Measurements from ENCODE around the gene KIAA1755.

KIAA1755 gene

DNA sequence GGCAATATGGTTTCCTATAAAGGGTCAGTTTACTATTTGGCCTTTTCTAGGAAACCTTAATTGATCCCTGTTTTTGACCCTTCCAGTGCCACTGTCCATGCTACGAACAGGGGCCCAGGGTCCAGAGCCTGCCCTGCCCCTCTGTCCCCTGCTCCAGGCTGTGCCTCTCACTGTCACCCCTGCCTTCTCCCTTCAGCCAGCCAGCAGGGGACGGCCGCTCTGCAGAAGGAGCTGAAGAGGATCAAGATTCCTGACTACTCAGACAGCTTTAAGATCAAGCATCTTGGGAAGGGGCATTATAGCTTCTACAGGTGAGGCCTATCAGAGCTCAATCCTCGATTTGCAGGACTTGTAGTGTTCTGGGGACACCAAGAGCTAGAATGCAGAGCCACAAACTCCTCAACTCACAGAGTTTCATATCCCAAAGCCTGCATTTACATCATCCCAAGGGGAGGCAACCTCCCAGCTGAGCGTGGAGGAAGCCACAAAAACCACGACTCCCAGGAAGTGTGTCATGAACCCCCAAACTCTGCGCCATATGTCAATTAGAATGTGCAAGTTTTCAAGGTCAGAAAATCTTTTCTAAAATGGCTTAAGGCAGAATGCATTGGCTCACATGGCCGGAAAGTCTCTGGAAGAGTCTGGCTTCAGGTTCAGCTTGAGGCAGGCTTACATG is 47.0 kb upstream of the KIAA1755 start:
- H3K9me3 ChIP-seq (ENCODE audit: insufficient read depth, low read length), result no peaks in the 10 kb centered on the region
- no peaks in the 10 kb centered on the region for H4K20me1 ChIP-seq (ENCODE audit: insufficient read depth, low read length)
- TF ChIP-seq, protein P1, sequence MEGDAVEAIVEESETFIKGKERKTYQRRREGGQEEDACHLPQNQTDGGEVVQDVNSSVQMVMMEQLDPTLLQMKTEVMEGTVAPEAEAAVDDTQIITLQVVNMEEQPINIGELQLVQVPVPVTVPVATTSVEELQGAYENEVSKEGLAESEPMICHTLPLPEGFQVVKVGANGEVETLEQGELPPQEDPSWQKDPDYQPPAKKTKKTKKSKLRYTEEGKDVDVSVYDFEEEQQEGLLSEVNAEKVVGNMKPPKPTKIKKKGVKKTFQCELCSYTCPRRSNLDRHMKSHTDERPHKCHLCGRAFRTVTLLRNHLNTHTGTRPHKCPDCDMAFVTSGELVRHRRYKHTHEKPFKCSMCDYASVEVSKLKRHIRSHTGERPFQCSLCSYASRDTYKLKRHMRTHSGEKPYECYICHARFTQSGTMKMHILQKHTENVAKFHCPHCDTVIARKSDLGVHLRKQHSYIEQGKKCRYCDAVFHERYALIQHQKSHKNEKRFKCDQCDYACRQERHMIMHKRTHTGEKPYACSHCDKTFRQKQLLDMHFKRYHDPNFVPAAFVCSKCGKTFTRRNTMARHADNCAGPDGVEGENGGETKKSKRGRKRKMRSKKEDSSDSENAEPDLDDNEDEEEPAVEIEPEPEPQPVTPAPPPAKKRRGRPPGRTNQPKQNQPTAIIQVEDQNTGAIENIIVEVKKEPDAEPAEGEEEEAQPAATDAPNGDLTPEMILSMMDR (IDR thresholded peaks at IDR 0.05; ENCODE audit: low read depth, low read length), result no peak
- no peak for TF ChIP-seq EZH2phosphoT487 (IDR thresholded peaks at IDR 0.05; ENCODE audit: low read depth)
- H3K4me3 ChIP-seq (ENCODE audit: low read length), result no peak overlapping the region
- H3K79me2 ChIP-seq (ENCODE audit: low read length), result no peaks in the 10 kb centered on the region
- H2AFZ ChIP-seq (ENCODE audit: low read depth, low read length), result no peak overlapping the region
- no peak overlapping the region for H3K9ac ChIP-seq (ENCODE audit: low read length)
- peaks cover 53% of the 10 kb centered on the region for H3K27me3 ChIP-seq (ENCODE audit: low read depth, low read length)
- H3K4me1 ChIP-seq (ENCODE audit: low read length), result no peaks in the 10 kb centered on the region
- H3K27ac ChIP-seq (ENCODE audit: low read length), result no peak overlapping the region
- no peaks in the 10 kb centered on the region for H3K36me3 ChIP-seq (replicated peaks; ENCODE audit: low read depth, low read length)
- H3K4me2 ChIP-seq (ENCODE audit: low read length), result no peak overlapping the region

DNA sequence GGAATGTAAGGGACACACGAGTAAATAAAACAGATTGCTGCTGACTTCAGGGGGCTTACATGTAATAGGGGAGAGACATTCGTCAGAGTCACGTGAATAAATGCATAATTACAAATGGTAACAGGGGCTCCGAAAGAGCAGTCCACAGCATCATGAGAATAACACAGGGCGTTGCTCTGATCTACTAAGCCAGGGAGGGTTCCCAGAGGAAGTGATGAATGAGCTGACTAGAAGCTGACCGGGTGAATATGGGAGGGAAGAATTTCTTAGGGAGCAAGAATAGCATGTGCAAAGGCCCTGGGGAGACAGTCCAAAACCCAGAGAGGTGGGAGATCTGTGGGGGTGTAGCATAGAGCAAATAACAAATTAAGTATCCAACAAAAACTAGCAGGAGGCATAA is 45.8 kb upstream of the KIAA1755 start:
- Histone ChIP-seq H2AFZ (ENCODE audit: low read depth, low read length) (no peak overlapping the region), H3K27me3 (ENCODE audit: low read depth, low read length) (peaks cover 46% of the 10 kb centered on the region), H4K20me1 (ENCODE audit: insufficient read depth, low read length) (no peaks in the 10 kb centered on the region), H3K4me2 (ENCODE audit: low read length) (no peak overlapping the region), H3K9ac (ENCODE audit: low read length) (no peak overlapping the region), H3K27ac (ENCODE audit: low read length) (no peak overlapping the region), H3K4me3 (ENCODE audit: low read length) (no peak overlapping the region), H3K4me1 (ENCODE audit: low read length) (no peaks in the 10 kb centered on the region), H3K79me2 (ENCODE audit: low read length) (no peaks in the 10 kb centered on the region), H3K9me3 (ENCODE audit: insufficient read depth, low read length) (no peaks in the 10 kb centered on the region), H3K36me3 (replicated peaks; ENCODE audit: low read depth, low read length) (no peaks in the 10 kb centered on the region)
- TF ChIP-seq, protein P1 (IDR thresholded peaks at IDR 0.05; ENCODE audit: low read depth, low read length), result no peak
- TF ChIP-seq EZH2phosphoT487 (IDR thresholded peaks at IDR 0.05; ENCODE audit: low read depth), result no peak

DNA sequence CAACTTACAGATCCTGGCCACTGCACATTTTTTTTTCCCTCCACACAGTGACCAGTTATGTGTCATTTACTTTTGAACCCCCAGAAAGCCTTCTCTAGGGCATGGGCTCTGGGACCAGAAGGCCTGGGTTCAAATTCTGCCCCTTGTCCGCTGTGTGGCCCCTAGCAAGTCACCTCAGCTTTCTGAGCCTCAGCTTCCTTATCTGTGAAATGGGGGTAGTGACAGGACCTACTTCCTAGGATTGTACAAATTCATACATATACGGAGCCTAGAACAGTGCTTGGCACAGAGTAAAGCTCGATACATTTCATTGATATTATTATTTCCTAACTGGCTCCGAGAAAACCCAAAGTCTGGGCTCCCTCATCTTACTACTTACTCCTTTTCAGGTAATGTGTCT is 45.0 kb upstream of the KIAA1755 start:
- Histone ChIP-seq H3K4me1 (ENCODE audit: low read length) (no peaks in the 10 kb centered on the region), H3K9me3 (ENCODE audit: insufficient read depth, low read length) (no peaks in the 10 kb centered on the region), H3K36me3 (replicated peaks; ENCODE audit: low read depth, low read length) (no peaks in the 10 kb centered on the region), H4K20me1 (ENCODE audit: insufficient read depth, low read length) (no peaks in the 10 kb centered on the region), H3K27me3 (ENCODE audit: low read depth, low read length) (peaks cover 38% of the 10 kb centered on the region), H3K4me2 (ENCODE audit: low read length) (no peak overlapping the region), H3K4me3 (ENCODE audit: low read length) (no peak overlapping the region), H3K79me2 (ENCODE audit: low read length) (no peaks in the 10 kb centered on the region), H2AFZ (ENCODE audit: low read depth, low read length) (no peak overlapping the region), H3K9ac (ENCODE audit: low read length) (no peak overlapping the region), H3K27ac (ENCODE audit: low read length) (no peak overlapping the region)
- no peak for TF ChIP-seq EZH2phosphoT487 (IDR thresholded peaks at IDR 0.05; ENCODE audit: low read depth)
- TF ChIP-seq, protein P1 (IDR thresholded peaks at IDR 0.05; ENCODE audit: low read depth, low read length), result no peak

DNA sequence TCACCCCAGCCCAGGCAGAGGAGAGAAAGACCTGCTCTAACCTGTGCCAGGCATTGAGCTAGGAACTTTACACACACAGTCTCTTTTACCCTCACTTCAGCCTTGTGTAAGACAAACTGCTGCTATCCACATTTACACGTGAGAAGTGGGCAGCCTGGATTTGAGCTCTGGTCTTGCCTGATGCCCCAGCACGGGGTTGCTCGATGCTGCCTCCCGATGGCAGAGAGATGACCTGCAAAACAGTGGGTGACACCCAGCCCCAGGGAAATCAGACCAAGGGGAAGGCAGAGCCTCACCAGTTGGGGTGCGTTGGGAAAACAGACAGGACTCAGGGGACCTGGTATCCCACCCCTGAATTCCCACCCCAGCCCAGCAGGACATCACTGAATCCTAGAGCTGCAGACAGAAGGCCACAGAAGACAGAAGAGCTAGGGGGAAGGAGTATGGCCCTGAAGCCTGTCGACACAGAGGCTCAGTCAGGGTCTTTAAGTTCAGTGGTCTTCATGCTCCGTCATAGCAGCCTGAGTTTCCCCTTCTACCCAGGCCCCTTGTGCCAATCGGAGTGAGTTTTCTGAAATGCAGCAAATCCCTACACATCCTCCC is 44.4 kb upstream of the KIAA1755 start:
- Histone ChIP-seq H3K4me3 (ENCODE audit: low read length) (no peak overlapping the region), H3K9ac (ENCODE audit: low read length) (no peak overlapping the region), H3K4me2 (ENCODE audit: low read length) (no peak overlapping the region)

More for the DNA sequence above, 44.4 kb upstream of the KIAA1755 start:
- Histone ChIP-seq H3K4me1 (ENCODE audit: low read length) (no peaks in the 10 kb centered on the region), H4K20me1 (ENCODE audit: insufficient read depth, low read length) (no peaks in the 10 kb centered on the region), H3K36me3 (replicated peaks; ENCODE audit: low read depth, low read length) (no peaks in the 10 kb centered on the region), H3K79me2 (ENCODE audit: low read length) (no peaks in the 10 kb centered on the region), H3K27ac (ENCODE audit: low read length) (no peak overlapping the region), H3K27me3 (ENCODE audit: low read depth, low read length) (peaks cover 32% of the 10 kb centered on the region), H2AFZ (ENCODE audit: low read depth, low read length) (no peak overlapping the region; the same call in 1 of the 2 replicates), H3K9me3 (ENCODE audit: insufficient read depth, low read length) (no peaks in the 10 kb centered on the region)
- TF ChIP-seq EZH2phosphoT487 (IDR thresholded peaks at IDR 0.05; ENCODE audit: low read depth), result no peak
- TF ChIP-seq, protein P1 (IDR thresholded peaks at IDR 0.05; ENCODE audit: low read depth, low read length), result peak; percentile 81
